Heart left ventricle (tissue), 16 donors: ENCODE results near the gene CENPQ. TPM values are rescaled to one million over a fixed set of nuclear protein-coding genes. Genes with fewer than 3 reads are reported as not detected.

Experiments used
- ATAC-seq, 4 donors: fragments of 200-7000 bp; cut with Tn5 transposase; one replicate each; pipeline ENCODE4 v1.9.1; 2020 to 2022; ENCODE audit warnings: moderate library complexity in 4 of 4, mild to moderate bottlenecking in 3 of 4, moderate number of reproducible peaks in 1 of 4
- DNase-seq, 5 donors: peaks; one replicate each; pipeline ENCODE4 v3.0.0-alpha.2; 2020
- H3K27ac ChIP-seq, 12 donors: fragments of 200-600 bp; sonication (generic) in 4 of 12; one replicate each; pipeline versions ENCODE4 v1.5.0 to v1.8.0; 2016 to 2022; ENCODE audit warnings: mild to moderate bottlenecking in 2 of 12
- H3K27me3 ChIP-seq, 9 donors: fragments of 200-600 bp; sonication (generic) in 2 of 9; one replicate each; pipeline versions ENCODE4 v1.5.1 to v1.8.0; 2016 to 2022; ENCODE audit warnings: mild to moderate bottlenecking in 3 of 9
- H3K36me3 ChIP-seq, 9 donors: fragments of 200-600 bp; sonication (generic) in 2 of 9; one replicate each; pipeline versions ENCODE4 v1.5.0 to v1.8.0; 2018 to 2022; ENCODE audit warnings: mild to moderate bottlenecking in 2 of 9
- H3K4me1 ChIP-seq, 12 donors: fragments of 200-600 bp; sonication (generic) in 4 of 12; one replicate each; pipeline versions ENCODE4 v1.5.0 to v1.8.0; 2016 to 2022; ENCODE audit warnings: mild to moderate bottlenecking in 3 of 12
- H3K4me3 ChIP-seq, 12 donors: fragments of 200-600 bp; sonication (generic) in 4 of 12; one replicate each; pipeline versions ENCODE4 v1.5.0 to v1.8.0; 2017 to 2022; ENCODE audit warnings: mild to moderate bottlenecking in 9 of 12, moderate library complexity in 4 of 12
- H3K9me3 ChIP-seq, 12 donors: fragments of 200-600 bp; sonication (generic) in 4 of 12; one replicate each; pipeline versions ENCODE4 v1.5.0 to v1.8.0; 2016 to 2022; ENCODE audit warnings: mild to moderate bottlenecking in 1 of 12
- CTCF ChIP-seq, 12 donors: fragments of 200-600 bp; sonication (generic) in 4 of 12; IDR thresholded peaks; one replicate each; pipeline versions ENCODE4 v1.5.0 to v1.8.0; 2018 to 2022; ENCODE audit warnings: antibody characterized with exemption in 12 of 12, mild to moderate bottlenecking in 5 of 12
- POLR2A ChIP-seq, 2 donors: fragments of 450-650 bp; IDR thresholded peaks; one replicate each; pipeline ENCODE4 v1.6.1; 2017; ENCODE audit warnings: antibody characterized with exemption in 2 of 2, mild to moderate bottlenecking in 2 of 2, moderate library complexity in 2 of 2
- WGBS, 4 donors: extraction: QIAGEN DNeasy Blood & Tissue Kit in 2 of 4; methylation state at CpG; one replicate each; pipeline versions ENCODE4 v1.1.5 to v1.1.7; 2013 to 2018; 5-methylcytosine and 5-hydroxymethylcytosine counted together
- intact Hi-C, 10 donors: fragments of 100-400 bp; cut with DNase I; formaldehyde crosslinking; loops; one replicate each; pipeline versions ENCODE4 v1.11.1 to v1.14.2; 2022
- polyA plus RNA-seq, 2 donors: library from polyadenylated mRNA; stranded (reverse); fragments of 200-250 nt; gene quantifications; one replicate each; pipeline ENCODE4 v1.2.3, GENCODE V29; 2013
- total RNA-seq, 9 donors: library from RNA; depleted of rRNA in 2 of 9; stranded (reverse); fragments of >200 nt in 2 of 9; fragmentation: NEBNext Ultra II Directional in 3 of 9; extraction: Animal tissue kit (Norgen Biotek cat#: 25700) in 3 of 9; gene quantifications; one replicate each; pipeline versions ENCODE4 v1.1.0 to v1.2.4, GENCODE V29; 2016 to 2023
- donor health status: ischemic (EF 13 %, LVEDD 7.1; RV severe dilation, severe dysfunction).
- donor health status: healthy with polysubstance abuse.
- donor health status: DM: no; HTN: yes; CAD: no.
- donor health status: DM: no; HTN: no; CAD: no.
- donor health status: ischemic (EF 25% LVEDD 6.9; RV normal size, moderate dysfunction).
- donor health status: ischemic (EF 25% LVEDD 5.7; RV mildly dilated, moderate dysfunction).
- donor health status: healthy.
- donor health status: DM: yes; HTN: yes; CAD: no.
- donor health status: ischemic (EF 35%, LVEDD 5.7; RV mildly dilated, moderate dysfunction).
- donor health status: nonischemic (EF 11% LVEDD 7.7; RV severe dilation, severe dysfunction).
- donor health status: DM: yes; HTN: yes; CAD: no.
- donor health status: PGD.
- donor health status: ischemic (EF 29% LVEDD 5.4; RV normal size, mild dysfunction).
- donor health status: nonischemic (EF 23%, LVEDD 6.1; RV moderate dilation, normal function).

Gene CENPQ
- total and polyA plus RNA-seq, 11 donors, result 3.0 to 10.1 (median 4.9) TPM

GRCh38 chr6:49514571-49515484 is 51.7 kb downstream of the CENPQ start:
- 65 to 76% (median 74%) methylated on average over 8 of the region's 8 CpGs for WGBS, 4 donors

GRCh38 chr6:49515485-49516146 is 52.4 kb downstream of the CENPQ start:
- H3K4me3 ChIP-seq, result no peak overlapping the region
- H3K9me3 ChIP-seq, result no peaks in the 10 kb centered on the region
- 70 to 76% (median 70%) methylated on average over 10 of the region's 10 CpGs for WGBS, 4 donors
- H3K27me3 ChIP-seq, result peaks cover 0 to 14% (median 0%) of the 10 kb centered on the region in 9 donors
- DNase-seq (no peak), ATAC-seq (no peak)
- intact Hi-C loops, result no loop called here
- no peaks in the 10 kb centered on the region for H3K36me3 ChIP-seq
- no peak overlapping the region for H3K27ac ChIP-seq
- no peak for TF ChIP-seq POLR2A (IDR thresholded peaks at IDR 0.05)
- TF ChIP-seq CTCF (IDR thresholded peaks at IDR 0.05), result no peak
- H3K4me1 ChIP-seq, result no peaks in the 10 kb centered on the region

More at GRCh38 chr6:49514571-49515484, 51.7 kb downstream of the CENPQ start:
- ATAC-seq, result no peak
- Histone ChIP-seq H3K9me3 (no peaks in the 10 kb centered on the region), H3K36me3 (no peaks in the 10 kb centered on the region), H3K4me3 (no peak overlapping the region), H3K27ac (no peak overlapping the region), H3K27me3 (peaks cover 0 to 17% (median 0%) of the 10 kb centered on the region in 9 donors), H3K4me1 (no peaks in the 10 kb centered on the region)
- no peak for TF ChIP-seq POLR2A (IDR thresholded peaks at IDR 0.05)
- TF ChIP-seq CTCF (IDR thresholded peaks at IDR 0.05), result no peak
- DNase-seq, result no peak
- intact Hi-C loops, result no loop called here

GRCh38 chr6:49516147-49516505 is 53.0 kb downstream of the CENPQ start:
- no peaks in the 10 kb centered on the region for H3K36me3 ChIP-seq
- no peak for DNase-seq
- H3K4me3 ChIP-seq, result no peak overlapping the region
- TF ChIP-seq CTCF (IDR thresholded peaks at IDR 0.05) (no peak), POLR2A (IDR thresholded peaks at IDR 0.05) (no peak)
- intact Hi-C loops, result no loop called here
- no peak for ATAC-seq
- H3K27ac ChIP-seq, result no peak overlapping the region
- no peaks in the 10 kb centered on the region for H3K4me1 ChIP-seq
- no peaks in the 10 kb centered on the region for H3K9me3 ChIP-seq
- 75 to 85% (median 82%) methylated on average over 4 of the region's 4 CpGs for WGBS, 4 donors
- peaks cover 0 to 10% (median 0%) of the 10 kb centered on the region in 9 donors for H3K27me3 ChIP-seq

GRCh38 chr6:49517919-49518318 is 54.7 kb downstream of the CENPQ start:
- TF ChIP-seq POLR2A (IDR thresholded peaks at IDR 0.05) (no peak), CTCF (IDR thresholded peaks at IDR 0.05) (no peak)
- no peak for ATAC-seq
- no peak for DNase-seq
- H3K36me3 ChIP-seq, result no peaks in the 10 kb centered on the region
- H3K4me3 ChIP-seq, result no peak overlapping the region
- H3K9me3 ChIP-seq, result no peaks in the 10 kb centered on the region
- peaks cover 0 to 16% (median 0%) of the 10 kb centered on the region in 9 donors for H3K27me3 ChIP-seq
- intact Hi-C loops, result no loop called here
- 76 to 84% (median 80%) methylated on average over 2 of the region's 2 CpGs for WGBS, 4 donors
- no peak overlapping the region for H3K27ac ChIP-seq
- no peaks in the 10 kb centered on the region for H3K4me1 ChIP-seq
